ENCODE data around the gene MAP3K5. TPM values are rescaled to one million over a fixed set of nuclear protein-coding genes. Genes with fewer than 3 reads are reported as not detected.

MAP3K5 gene
- total RNA-seq, 4 donors from 2014 or later: 26.9 to 64.5 (median 34.0) TPM

GRCh38 chr6:136798044-136798443 is 5.8 kb upstream of the MAP3K5 start:
- WGBS, 2 donors: 84 to 90% methylated on average over 1 of the region's 1 CpG
- no peak overlapping the region for H3K4me3 ChIP-seq
- DNase-seq (ENCODE audit: low spot score in 2 of 2): no peak
- H3K27me3 ChIP-seq: no peaks in the 10 kb centered on the region
- TF ChIP-seq POLR2A (IDR thresholded peaks at IDR 0.05): no peak
- TF ChIP-seq EP300 (IDR thresholded peaks at IDR 0.05): no peak
- no peak for TF ChIP-seq CTCF (IDR thresholded peaks at IDR 0.05)
- H3K27ac ChIP-seq: no peak overlapping the region
- H3K9me3 ChIP-seq: peaks cover 0 to 6% (median 0%) of the 10 kb centered on the region in 4 donors
- H3K4me1 ChIP-seq: peaks cover 0 to 8% (median 5%) of the 10 kb centered on the region in 4 donors
- no peaks in the 10 kb centered on the region for H3K36me3 ChIP-seq

GRCh38 chr6:136795996-136796395 is 3.7 kb upstream of the MAP3K5 start:
- Histone ChIP-seq H3K36me3 (no peaks in the 10 kb centered on the region), H3K4me1 (peaks cover 0 to 17% (median 9%) of the 10 kb centered on the region in 4 donors), H3K4me3 (no peak overlapping the region), H3K27me3 (no peaks in the 10 kb centered on the region), H3K9me3 (peaks cover 0 to 6% (median 0%) of the 10 kb centered on the region in 4 donors), H3K27ac (no peak overlapping the region)
- 90 to 93% methylated on average over 5 of the region's 5 CpGs for WGBS, 2 donors
- no peak for TF ChIP-seq POLR2A (IDR thresholded peaks at IDR 0.05)
- no peak for TF ChIP-seq EP300 (IDR thresholded peaks at IDR 0.05)
- no peak for TF ChIP-seq CTCF (IDR thresholded peaks at IDR 0.05)
- no peak for DNase-seq (ENCODE audit: low spot score in 2 of 2)

DNA sequence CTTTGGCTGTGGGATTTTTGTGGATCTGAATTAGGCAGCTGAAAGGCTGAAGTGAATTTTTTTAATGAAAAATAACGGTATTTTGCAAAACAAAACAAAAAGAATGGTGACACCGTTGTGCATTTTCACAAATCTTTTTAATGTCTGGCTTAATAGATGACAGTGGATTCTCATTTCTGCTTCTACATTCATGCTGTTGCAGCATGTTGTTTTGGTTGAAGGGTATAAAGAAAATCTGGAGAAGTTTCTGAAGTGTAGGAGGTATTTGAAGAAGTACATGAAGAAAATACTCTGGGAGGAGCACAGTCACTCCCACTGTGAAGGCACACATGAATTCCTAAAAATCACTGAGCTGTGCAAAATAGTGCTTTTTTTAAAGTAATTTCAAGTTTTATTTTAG is 3.1 kb upstream of the MAP3K5 start:
- Histone ChIP-seq H3K36me3 (no peaks in the 10 kb centered on the region), H3K9me3 (peaks cover 0 to 6% (median 0%) of the 10 kb centered on the region in 4 donors), H3K27me3 (no peaks in the 10 kb centered on the region), H3K4me3 (no peak overlapping the region), H3K27ac (no peak overlapping the region), H3K4me1 (peaks cover 0 to 22% (median 10%) of the 10 kb centered on the region in 4 donors)
- DNase-seq (ENCODE audit: low spot score in 2 of 2): no peak
- TF ChIP-seq POLR2A (IDR thresholded peaks at IDR 0.05) (no peak), CTCF (IDR thresholded peaks at IDR 0.05) (no peak), EP300 (IDR thresholded peaks at IDR 0.05) (no peak)
- 89 to 90% methylated on average over 2 of the region's 2 CpGs for WGBS, 2 donors

GRCh38 chr6:136793363-136793762 is 1.1 kb upstream of the MAP3K5 start:
- DNase-seq (ENCODE audit: low spot score in 2 of 2): no peak
- H3K4me1 ChIP-seq: peaks cover 0 to 38% (median 16%) of the 10 kb centered on the region in 4 donors
- H3K27me3 ChIP-seq: no peaks in the 10 kb centered on the region
- TF ChIP-seq EP300 (IDR thresholded peaks at IDR 0.05): no peak
- TF ChIP-seq POLR2A (IDR thresholded peaks at IDR 0.05): no peak
- TF ChIP-seq CTCF (IDR thresholded peaks at IDR 0.05): no peak
- 41 to 45% methylated on average over 8 of the region's 8 CpGs for WGBS, 2 donors
- H3K27ac ChIP-seq: peak overlapping the region in 3 of 4 donors; percentile 92 to 97 (median 96)
- peaks cover 0 to 6% (median 0%) of the 10 kb centered on the region in 4 donors for H3K9me3 ChIP-seq
- H3K36me3 ChIP-seq: no peaks in the 10 kb centered on the region
- H3K4me3 ChIP-seq: peak overlapping the region; percentile 66 to 96 (median 90)

DNA sequence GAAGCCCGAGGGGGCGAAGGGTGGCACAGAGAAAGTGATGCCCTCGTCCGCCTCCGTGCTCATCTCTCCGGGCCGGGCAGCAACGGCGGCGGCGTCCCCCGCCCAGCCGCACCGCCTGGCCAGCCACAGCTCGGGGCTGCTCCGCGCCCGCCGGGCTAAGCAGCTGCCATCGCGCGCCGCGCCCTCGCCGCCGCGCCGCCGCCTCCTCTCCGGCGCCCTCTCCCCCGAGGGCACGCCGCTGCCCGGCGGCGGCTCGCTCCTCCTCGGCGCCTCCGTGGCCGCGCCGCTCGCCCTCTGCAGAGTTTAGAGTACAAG is 225 bp downstream of the MAP3K5 start:
- peak overlapping the region; percentile 76 to 97 (median 88) for H3K27ac ChIP-seq
- no peaks in the 10 kb centered on the region for H3K36me3 ChIP-seq
- TF ChIP-seq EP300 (IDR thresholded peaks at IDR 0.05) (no peak), POLR2A (IDR thresholded peaks at IDR 0.05) (peak in 1 of 2 donors; percentile 49)
- peaks cover 0 to 51% (median 19%) of the 10 kb centered on the region in 4 donors for H3K4me1 ChIP-seq
- peak overlapping the region; percentile 66 to 96 (median 90) for H3K4me3 ChIP-seq
- 1% methylated on average over 29 of the region's 46 CpGs; no CpG with 5 or more reads in 1 of the 2 donors for WGBS, 2 donors
- no peak for DNase-seq (ENCODE audit: low spot score in 2 of 2)
- no peaks in the 10 kb centered on the region for H3K27me3 ChIP-seq
- H3K9me3 ChIP-seq: no peaks in the 10 kb centered on the region
